HepG2 (cell line): Measurements from ENCODE around the gene OPN3.

Source experiments
- NFE2 ChIP-seq: sonication (generic); formaldehyde crosslinking; IDR thresholded peaks from 2 replicates; pipeline ENCODE4 v1.4.0; 2020; ENCODE audit warnings: missing genetic modification reagents
- NFYB ChIP-seq: sonication (generic); formaldehyde crosslinking; IDR thresholded peaks from 2 replicates; pipeline ENCODE4 v1.4.0; 2020; ENCODE audit warnings: missing genetic modification reagents

DNA sequence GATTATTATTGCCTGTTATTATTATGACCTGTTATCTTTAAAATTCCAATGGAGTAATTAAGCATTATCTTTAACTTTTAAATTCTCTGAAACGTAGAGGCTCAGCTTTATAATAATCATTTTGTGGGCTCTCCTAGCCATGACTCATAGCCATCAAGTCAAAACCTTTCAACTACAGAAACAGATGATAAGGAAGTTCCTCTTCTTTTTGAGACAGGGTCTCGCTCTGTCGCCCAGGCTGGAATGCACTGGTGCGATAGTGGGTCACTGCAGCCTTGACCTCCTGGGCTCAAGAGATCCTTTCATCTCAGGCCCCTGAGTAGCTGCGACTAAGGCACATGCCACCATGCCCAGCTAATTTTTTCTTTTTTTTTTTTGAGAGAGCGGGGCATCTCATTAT is 43.5 kb downstream of the OPN3 start:
- no peak for TF ChIP-seq NFE2 (CRISPR knock-in tag)
- no peak for TF ChIP-seq NFYB (CRISPR knock-in tag)
